ENCODE data around the gene BTBD9. TPM values are rescaled to one million over a fixed set of nuclear protein-coding genes. Genes with fewer than 3 reads are reported as not detected.

The BTBD9 gene
- total RNA-seq, 1 experiment from 2014 or later: 4.5 TPM

GRCh38 chr6:38273325-38273724 is 366.4 kb downstream of the BTBD9 start:
- Histone ChIP-seq H3K27me3 (no peaks in the 10 kb centered on the region), H3K36me3 (no peaks in the 10 kb centered on the region)

GRCh38 chr6:38272222-38272621 is 367.5 kb downstream of the BTBD9 start:
- Histone ChIP-seq H3K4me3 (no peak overlapping the region), H3K36me3 (no peaks in the 10 kb centered on the region), H3K9me3 (no peaks in the 10 kb centered on the region), H3K27me3 (no peaks in the 10 kb centered on the region)
- DNase-seq: no peak

More at GRCh38 chr6:38273325-38273724, 366.4 kb downstream of the BTBD9 start:
- Histone ChIP-seq H3K9me3 (no peaks in the 10 kb centered on the region), H3K4me3 (no peak overlapping the region)
- DNase-seq: no peak

- no peaks in the 10 kb centered on the region for H3K9me3 ChIP-seq
- peak; percentile 26 for DNase-seq
- H3K36me3 ChIP-seq: no peaks in the 10 kb centered on the region
- H3K4me3 ChIP-seq: no peak overlapping the region
- H3K27me3 ChIP-seq: no peaks in the 10 kb centered on the region
These were observed 368.6 kb downstream of the BTBD9 start for GRCh38 chr6:38271081-38271480.

GRCh38 chr6:38270367-38270766 is 369.4 kb downstream of the BTBD9 start:
- no peak overlapping the region for H3K4me3 ChIP-seq
- DNase-seq: no peak
- H3K9me3 ChIP-seq: no peaks in the 10 kb centered on the region
- no peaks in the 10 kb centered on the region for H3K27me3 ChIP-seq
- no peaks in the 10 kb centered on the region for H3K36me3 ChIP-seq

- DNase-seq: no peak
- H3K4me3 ChIP-seq: no peak overlapping the region
- H3K36me3 ChIP-seq: no peaks in the 10 kb centered on the region
- no peaks in the 10 kb centered on the region for H3K9me3 ChIP-seq
- no peaks in the 10 kb centered on the region for H3K27me3 ChIP-seq
These were observed 370.1 kb downstream of the BTBD9 start for GRCh38 chr6:38269461-38270172.

- DNase-seq: no peak
- Histone ChIP-seq H3K27me3 (no peaks in the 10 kb centered on the region), H3K4me3 (no peak overlapping the region), H3K9me3 (no peaks in the 10 kb centered on the region), H3K36me3 (no peaks in the 10 kb centered on the region)
These were observed 371.4 kb downstream of the BTBD9 start for GRCh38 chr6:38268342-38268741.

GRCh38 chr6:38266921-38267354 is 372.8 kb downstream of the BTBD9 start:
- H3K27me3 ChIP-seq: no peaks in the 10 kb centered on the region
- no peaks in the 10 kb centered on the region for H3K36me3 ChIP-seq
- no peaks in the 10 kb centered on the region for H3K9me3 ChIP-seq
- H3K4me3 ChIP-seq: no peak overlapping the region
- no peak for DNase-seq

- Histone ChIP-seq H3K36me3 (no peaks in the 10 kb centered on the region), H3K27me3 (no peaks in the 10 kb centered on the region), H3K9me3 (no peaks in the 10 kb centered on the region), H3K4me3 (no peak overlapping the region)
- DNase-seq: no peak
These were observed 375.1 kb downstream of the BTBD9 start for GRCh38 chr6:38264605-38265004.

GRCh38 chr6:38262609-38263008 is 377.1 kb downstream of the BTBD9 start:
- Histone ChIP-seq H3K36me3 (no peaks in the 10 kb centered on the region), H3K27me3 (no peaks in the 10 kb centered on the region), H3K9me3 (no peaks in the 10 kb centered on the region), H3K4me3 (no peak overlapping the region)
- no peak for DNase-seq

GRCh38 chr6:38262026-38262425 is 377.7 kb downstream of the BTBD9 start:
- Histone ChIP-seq H3K36me3 (no peaks in the 10 kb centered on the region), H3K27me3 (no peaks in the 10 kb centered on the region), H3K9me3 (no peaks in the 10 kb centered on the region), H3K4me3 (no peak overlapping the region)
- peak; percentile 62 for DNase-seq

- H3K36me3 ChIP-seq: no peaks in the 10 kb centered on the region
- DNase-seq: no peak
- H3K9me3 ChIP-seq: no peaks in the 10 kb centered on the region
- no peak overlapping the region for H3K4me3 ChIP-seq
- no peaks in the 10 kb centered on the region for H3K27me3 ChIP-seq
These were observed 378.1 kb downstream of the BTBD9 start for GRCh38 chr6:38261626-38262025.

- H3K27me3 ChIP-seq: no peaks in the 10 kb centered on the region
- no peaks in the 10 kb centered on the region for H3K9me3 ChIP-seq
- H3K4me3 ChIP-seq: no peak overlapping the region
- H3K36me3 ChIP-seq: no peaks in the 10 kb centered on the region
- DNase-seq: no peak
These were observed 380.0 kb downstream of the BTBD9 start for GRCh38 chr6:38259736-38260135.

- no peaks in the 10 kb centered on the region for H3K9me3 ChIP-seq
- no peaks in the 10 kb centered on the region for H3K27me3 ChIP-seq
- H3K36me3 ChIP-seq: no peaks in the 10 kb centered on the region
- no peak for DNase-seq
- H3K4me3 ChIP-seq: no peak overlapping the region
These were observed 391.1 kb downstream of the BTBD9 start for GRCh38 chr6:38248500-38249234.

- Histone ChIP-seq H3K4me3 (no peak overlapping the region), H3K36me3 (no peaks in the 10 kb centered on the region), H3K27me3 (no peaks in the 10 kb centered on the region), H3K9me3 (no peaks in the 10 kb centered on the region)
- DNase-seq: no peak
These were observed 394.4 kb downstream of the BTBD9 start for GRCh38 chr6:38245295-38245694.

- Histone ChIP-seq H3K36me3 (no peaks in the 10 kb centered on the region), H3K4me3 (no peak overlapping the region), H3K9me3 (no peaks in the 10 kb centered on the region), H3K27me3 (no peaks in the 10 kb centered on the region)
- DNase-seq: no peak
These were observed 394.9 kb downstream of the BTBD9 start for GRCh38 chr6:38244869-38245268.

- Histone ChIP-seq H3K9me3 (no peaks in the 10 kb centered on the region), H3K4me3 (no peak overlapping the region)
These were observed 398.4 kb downstream of the BTBD9 start for GRCh38 chr6:38241200-38241871.

GRCh38 chr6:38239719-38240451 is 399.8 kb downstream of the BTBD9 start:
- H3K27me3 ChIP-seq: no peaks in the 10 kb centered on the region
- DNase-seq: peak; percentile 42
- H3K4me3 ChIP-seq: no peak overlapping the region
- H3K9me3 ChIP-seq: no peaks in the 10 kb centered on the region
- H3K36me3 ChIP-seq: no peaks in the 10 kb centered on the region

More at GRCh38 chr6:38241200-38241871, 398.4 kb downstream of the BTBD9 start:
- Histone ChIP-seq H3K27me3 (no peaks in the 10 kb centered on the region), H3K36me3 (no peaks in the 10 kb centered on the region)
- no peak for DNase-seq
